ENCODE data around the gene PCSK6.

The PCSK6 gene

DNA sequence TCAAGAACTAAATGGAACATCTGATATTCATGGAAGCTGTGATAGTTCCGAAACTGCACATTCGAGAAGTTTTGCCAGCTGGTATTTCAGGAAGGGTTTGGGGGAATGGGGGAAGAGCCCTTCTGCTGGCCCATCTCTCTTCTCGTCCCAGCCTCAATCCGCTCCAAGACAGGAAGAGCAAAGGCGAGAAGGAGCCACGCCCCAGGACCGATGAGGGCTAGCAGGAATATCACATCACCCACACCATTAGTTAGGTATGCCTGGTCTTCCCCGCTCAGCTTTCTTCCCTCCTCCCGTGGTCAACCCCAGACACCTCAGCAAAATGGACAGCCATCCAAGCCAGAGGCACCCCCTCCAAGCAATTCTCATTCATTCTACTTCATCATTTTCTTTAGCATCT lies 14.9 kb upstream of the PCSK6 start:
- Histone ChIP-seq H3K9me3 (ENCODE audit: control insufficient read depth, insufficient read depth, low read length) (no peaks in the 10 kb centered on the region), H3K27me3 (ENCODE audit: control insufficient read depth, insufficient read depth, low read length) (peaks cover 2% of the 10 kb centered on the region), H3K4me3 (ENCODE audit: low read depth, low read length) (no peak overlapping the region), H3K9ac (ENCODE audit: low read depth, low read length) (no peak overlapping the region), H3K4me1 (ENCODE audit: control insufficient read depth, insufficient read depth, low read length) (no peaks in the 10 kb centered on the region), H3K36me3 (ENCODE audit: control insufficient read depth, insufficient read depth, low read length) (no peaks in the 10 kb centered on the region)

DNA sequence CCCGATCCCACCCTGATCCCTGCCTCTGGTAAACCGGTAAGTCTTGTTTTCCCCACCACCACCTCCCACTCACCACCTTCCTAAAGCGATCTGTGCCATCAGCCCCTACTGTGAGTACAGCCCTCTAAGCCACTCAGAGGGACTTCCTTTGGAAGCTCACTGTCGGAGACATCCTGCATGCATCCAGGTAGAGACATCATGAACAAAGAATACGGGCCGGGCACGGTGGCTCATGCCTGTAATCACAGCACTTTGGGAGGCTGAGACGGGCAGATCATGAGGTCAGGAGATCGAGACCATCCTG lies 13.7 kb upstream of the PCSK6 start:
- Histone ChIP-seq H3K4me1 (ENCODE audit: control insufficient read depth, insufficient read depth, low read length) (no peaks in the 10 kb centered on the region), H3K9me3 (ENCODE audit: control insufficient read depth, insufficient read depth, low read length) (no peaks in the 10 kb centered on the region), H3K4me3 (ENCODE audit: low read depth, low read length) (no peak overlapping the region), H3K36me3 (ENCODE audit: control insufficient read depth, insufficient read depth, low read length) (no peaks in the 10 kb centered on the region), H3K9ac (ENCODE audit: low read depth, low read length) (no peak overlapping the region), H3K27me3 (ENCODE audit: control insufficient read depth, insufficient read depth, low read length) (peaks cover 2% of the 10 kb centered on the region)

DNA sequence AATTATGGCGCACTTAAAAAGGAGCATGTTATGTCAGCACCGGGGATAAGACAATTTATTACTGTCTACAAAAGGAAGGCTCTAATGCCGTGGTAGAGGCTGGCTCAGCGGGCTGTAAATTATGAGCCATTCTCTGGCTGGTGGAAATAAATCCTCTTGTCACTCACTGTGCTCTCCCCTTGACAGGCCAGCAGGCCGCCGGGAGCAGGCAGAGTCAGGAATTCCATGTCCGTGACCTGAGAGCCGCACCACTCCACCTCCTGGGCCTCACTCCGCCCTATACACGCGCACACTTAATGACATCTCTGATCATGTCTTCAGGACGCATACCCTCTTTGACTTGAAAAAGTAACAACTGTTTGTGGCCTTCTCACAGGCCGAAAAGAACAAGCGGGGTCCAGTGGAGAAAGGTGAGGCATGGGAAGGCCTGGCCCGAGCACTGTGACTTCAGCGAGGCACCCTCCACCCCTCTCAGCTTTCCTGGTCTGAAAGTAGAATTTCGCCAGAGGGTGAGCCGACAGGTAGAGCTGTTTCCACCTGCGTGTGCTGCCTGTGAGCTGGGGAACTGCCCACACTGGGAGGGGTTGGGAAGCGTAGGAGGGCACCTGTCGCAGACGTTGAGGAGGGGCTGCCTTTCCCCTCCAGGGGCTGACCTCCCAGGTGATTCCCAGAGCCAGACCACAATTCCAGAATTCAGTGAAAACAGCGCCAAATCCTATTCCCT lies 13.2 kb upstream of the PCSK6 start:
- no peak overlapping the region for H3K4me3 ChIP-seq (ENCODE audit: low read depth, low read length)
- no peaks in the 10 kb centered on the region for H3K36me3 ChIP-seq (ENCODE audit: control insufficient read depth, insufficient read depth, low read length)
- no peak overlapping the region for H3K9ac ChIP-seq (ENCODE audit: low read depth, low read length)
- peaks cover 2% of the 10 kb centered on the region for H3K27me3 ChIP-seq (ENCODE audit: control insufficient read depth, insufficient read depth, low read length)
- H3K4me1 ChIP-seq (ENCODE audit: control insufficient read depth, insufficient read depth, low read length) = no peaks in the 10 kb centered on the region
- no peaks in the 10 kb centered on the region for H3K9me3 ChIP-seq (ENCODE audit: control insufficient read depth, insufficient read depth, low read length)

DNA sequence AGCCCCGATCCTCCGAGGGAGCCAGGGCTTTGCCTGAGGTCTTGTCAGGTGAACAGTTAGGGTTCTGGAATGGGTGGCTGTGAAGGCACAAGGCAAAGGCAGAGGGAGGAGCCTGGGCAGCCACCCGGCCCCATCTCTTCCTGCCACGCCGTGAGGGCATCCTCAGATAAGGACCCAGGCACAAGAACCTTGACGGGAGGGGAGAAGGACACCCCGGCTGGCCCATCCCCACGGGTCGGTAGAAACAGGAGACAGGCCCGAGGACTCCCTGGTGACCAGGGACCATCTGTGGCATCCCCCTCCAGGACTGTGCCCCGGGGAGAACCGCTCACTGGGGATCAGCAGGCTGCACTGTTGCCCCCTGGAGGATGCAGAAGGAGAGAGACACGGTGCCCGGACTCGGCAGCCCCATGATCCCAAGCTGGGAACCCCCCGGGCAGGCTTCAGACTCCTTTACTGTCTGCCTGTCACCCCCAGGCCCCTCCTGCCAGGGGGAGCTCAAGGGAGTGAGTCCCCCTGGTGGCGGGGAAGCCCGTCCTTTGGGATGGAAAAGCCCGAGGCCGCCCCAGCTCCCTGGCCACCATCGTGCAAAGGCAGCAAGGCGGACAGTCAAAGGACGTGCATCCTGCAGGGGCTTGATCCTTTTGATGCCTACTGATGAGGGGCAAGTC lies 12.3 kb upstream of the PCSK6 start:
- Histone ChIP-seq H3K36me3 (ENCODE audit: control insufficient read depth, insufficient read depth, low read length) (no peaks in the 10 kb centered on the region), H3K9ac (ENCODE audit: low read depth, low read length) (no peak overlapping the region), H3K4me3 (ENCODE audit: low read depth, low read length) (no peak overlapping the region), H3K9me3 (ENCODE audit: control insufficient read depth, insufficient read depth, low read length) (no peaks in the 10 kb centered on the region), H3K4me1 (ENCODE audit: control insufficient read depth, insufficient read depth, low read length) (peaks cover 3% of the 10 kb centered on the region), H3K27me3 (ENCODE audit: control insufficient read depth, insufficient read depth, low read length) (peaks cover 2% of the 10 kb centered on the region)

DNA sequence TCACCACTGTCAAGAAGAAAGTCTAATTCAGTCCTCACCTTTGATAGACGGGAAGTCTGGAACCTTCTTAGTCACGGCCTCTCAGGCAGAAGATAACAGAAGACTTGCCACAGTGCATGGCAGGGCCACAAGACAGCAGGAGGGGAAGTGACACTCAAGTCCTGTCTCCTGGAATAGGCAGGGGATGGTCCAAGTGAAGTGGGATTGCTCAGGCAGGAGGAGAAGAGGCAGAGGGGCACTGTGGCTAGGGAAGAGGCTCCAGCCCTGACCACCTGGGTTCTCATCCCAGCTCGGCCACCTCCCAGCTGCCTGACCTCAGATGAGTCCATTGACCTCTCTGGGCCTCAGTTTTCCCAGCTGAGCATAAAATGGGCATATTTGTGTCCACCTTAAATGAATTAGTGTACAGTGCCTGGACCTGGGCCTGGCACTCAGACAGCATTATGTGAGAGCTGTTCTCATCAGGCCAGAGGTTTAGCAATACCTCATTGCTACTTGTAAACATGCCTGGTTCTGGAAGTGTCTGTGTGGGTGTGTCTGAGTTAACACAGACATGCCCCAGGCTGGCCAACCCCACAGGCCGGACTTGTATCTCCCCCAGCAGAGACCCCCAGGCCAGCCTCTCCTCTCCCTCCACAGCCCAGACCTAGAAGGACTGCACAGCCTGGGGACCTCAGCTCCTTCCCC lies 11.5 kb upstream of the PCSK6 start:
- peaks cover 8% of the 10 kb centered on the region for H3K27me3 ChIP-seq (ENCODE audit: control insufficient read depth, insufficient read depth, low read length)

DNA sequence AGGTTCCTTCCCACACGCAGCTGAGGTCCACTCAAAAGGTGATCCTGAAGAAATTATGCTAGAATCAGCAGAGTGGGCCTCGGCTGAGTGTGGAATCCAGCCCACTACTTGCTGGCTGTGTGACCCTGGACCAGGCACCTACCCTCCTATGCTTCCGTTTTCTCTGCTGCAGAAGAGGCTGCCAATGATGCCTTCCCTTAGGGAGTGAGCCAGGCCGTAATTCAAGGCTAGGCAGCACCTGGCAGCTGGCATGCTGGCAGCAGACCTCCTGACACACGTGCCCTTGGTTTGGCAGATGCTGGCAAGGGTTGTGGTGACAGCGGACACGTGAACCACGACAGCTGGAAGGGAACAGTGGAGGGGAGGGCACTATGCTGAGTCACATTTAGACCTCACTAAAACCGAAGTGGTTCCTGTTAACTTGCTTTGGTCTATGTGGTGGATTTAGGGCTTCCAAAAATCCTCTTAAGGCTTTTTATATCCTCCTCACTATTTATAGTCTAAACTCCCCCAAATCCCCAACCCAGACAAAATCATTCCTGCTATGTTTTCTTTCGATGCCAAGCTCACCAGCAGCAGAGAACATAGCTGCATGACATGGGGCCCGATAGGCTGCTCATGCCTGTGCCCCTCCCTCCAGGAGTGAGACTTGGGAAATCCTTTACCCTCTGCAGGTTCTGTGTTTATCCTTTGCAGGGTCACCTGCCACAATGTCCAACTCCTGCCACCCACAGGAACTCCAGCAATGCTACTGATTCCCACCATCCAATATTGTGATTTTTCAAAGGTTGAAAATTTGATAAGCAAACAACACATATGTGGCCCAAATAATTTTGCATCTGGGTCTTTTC lies 10.6 kb upstream of the PCSK6 start:
- H3K27me3 ChIP-seq (ENCODE audit: control insufficient read depth, insufficient read depth, low read length) = peaks cover 9% of the 10 kb centered on the region
- no peaks in the 10 kb centered on the region for H3K36me3 ChIP-seq (ENCODE audit: control insufficient read depth, insufficient read depth, low read length)
- H3K9ac ChIP-seq (ENCODE audit: low read depth, low read length) = no peak overlapping the region
- H3K9me3 ChIP-seq (ENCODE audit: control insufficient read depth, insufficient read depth, low read length) = no peaks in the 10 kb centered on the region
- peaks cover 8% of the 10 kb centered on the region for H3K4me1 ChIP-seq (ENCODE audit: control insufficient read depth, insufficient read depth, low read length)
- no peak overlapping the region for H3K4me3 ChIP-seq (ENCODE audit: low read depth, low read length)

More for the DNA sequence above, 11.5 kb upstream of the PCSK6 start:
- no peak overlapping the region for H3K4me3 ChIP-seq (ENCODE audit: low read depth, low read length)
- no peak overlapping the region for H3K9ac ChIP-seq (ENCODE audit: low read depth, low read length)
- no peaks in the 10 kb centered on the region for H3K9me3 ChIP-seq (ENCODE audit: control insufficient read depth, insufficient read depth, low read length)
- H3K4me1 ChIP-seq (ENCODE audit: control insufficient read depth, insufficient read depth, low read length) = peaks cover 8% of the 10 kb centered on the region
- no peaks in the 10 kb centered on the region for H3K36me3 ChIP-seq (ENCODE audit: control insufficient read depth, insufficient read depth, low read length)

DNA sequence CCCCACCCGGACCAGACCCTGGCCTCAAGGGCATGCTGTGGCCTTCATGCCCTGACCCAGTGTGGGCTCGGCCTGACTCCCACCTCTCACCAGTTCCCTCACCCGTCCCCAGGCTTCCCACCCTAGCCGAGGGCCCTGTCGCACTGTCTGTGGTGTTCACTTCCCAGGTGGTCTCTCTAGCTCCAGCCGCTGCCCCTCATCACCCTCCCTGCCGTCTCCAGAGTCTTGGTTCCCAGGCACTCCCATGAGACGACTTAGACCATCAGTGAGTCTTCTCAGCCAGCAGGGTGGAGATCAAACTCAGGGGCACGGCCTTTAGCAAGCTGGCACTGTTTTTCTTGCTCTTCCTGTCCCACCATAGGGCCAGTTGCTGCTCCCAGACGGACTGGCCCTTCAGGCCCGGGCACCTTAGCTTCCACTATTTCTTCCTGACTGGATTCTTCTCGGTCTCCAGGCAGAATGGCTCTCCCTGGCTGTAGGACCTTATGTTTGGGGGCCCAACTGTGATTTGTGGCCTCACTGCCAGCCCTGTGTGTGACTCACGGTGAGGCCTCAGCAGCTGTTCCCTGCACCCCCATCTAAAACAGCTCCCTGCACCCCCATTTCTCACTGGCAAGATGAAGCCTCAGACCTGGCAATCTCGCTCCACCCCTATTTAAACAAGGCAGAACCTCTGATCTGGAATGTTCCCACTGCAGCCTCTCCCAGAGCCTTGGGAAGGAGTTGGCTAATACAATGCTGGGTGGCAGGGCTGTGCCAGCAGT lies 9.4 kb upstream of the PCSK6 start:
- no peaks in the 10 kb centered on the region for H3K36me3 ChIP-seq (ENCODE audit: control insufficient read depth, insufficient read depth, low read length)
- H3K4me3 ChIP-seq (ENCODE audit: low read depth, low read length) = no peak overlapping the region
- no peak overlapping the region for H3K9ac ChIP-seq (ENCODE audit: low read depth, low read length)
- H3K4me1 ChIP-seq (ENCODE audit: control insufficient read depth, insufficient read depth, low read length) = peaks cover 8% of the 10 kb centered on the region
- H3K9me3 ChIP-seq (ENCODE audit: control insufficient read depth, insufficient read depth, low read length) = no peaks in the 10 kb centered on the region
- H3K27me3 ChIP-seq (ENCODE audit: control insufficient read depth, insufficient read depth, low read length) = peaks cover 9% of the 10 kb centered on the region

DNA sequence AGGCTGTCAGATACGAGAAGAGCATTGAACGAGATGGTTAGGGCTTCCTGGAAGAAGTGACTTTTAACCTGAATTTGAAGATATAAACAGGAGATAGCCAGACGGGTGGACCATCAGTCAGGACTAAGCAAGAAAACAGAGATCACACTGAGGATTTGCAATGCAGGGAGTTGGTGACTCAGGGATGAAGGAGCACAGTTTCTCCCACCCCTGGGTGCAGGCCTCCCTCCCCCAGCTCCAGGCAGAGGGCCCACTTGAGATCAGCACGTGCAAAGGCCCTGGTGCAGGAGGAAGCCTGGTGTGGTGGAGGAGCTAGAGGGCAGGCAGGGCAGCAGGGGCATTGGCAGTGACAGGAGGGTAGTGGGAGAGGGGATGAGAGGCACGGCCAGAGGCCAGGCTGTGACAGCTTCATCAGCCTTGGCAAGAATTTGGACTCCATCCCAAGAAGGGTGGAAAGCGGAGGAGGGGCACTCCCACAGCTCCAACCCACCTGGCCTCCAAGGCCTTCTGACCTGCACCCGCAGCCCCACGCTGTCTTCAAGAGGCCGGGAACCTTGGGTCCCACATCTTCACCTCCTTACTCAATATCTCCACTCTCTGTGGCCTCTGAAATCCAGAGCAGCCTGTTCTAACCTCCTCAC lies 8.7 kb upstream of the PCSK6 start:
- H3K27me3 ChIP-seq (ENCODE audit: control insufficient read depth, insufficient read depth, low read length) = peaks cover 9% of the 10 kb centered on the region
- H3K4me1 ChIP-seq (ENCODE audit: control insufficient read depth, insufficient read depth, low read length) = peaks cover 8% of the 10 kb centered on the region

DNA sequence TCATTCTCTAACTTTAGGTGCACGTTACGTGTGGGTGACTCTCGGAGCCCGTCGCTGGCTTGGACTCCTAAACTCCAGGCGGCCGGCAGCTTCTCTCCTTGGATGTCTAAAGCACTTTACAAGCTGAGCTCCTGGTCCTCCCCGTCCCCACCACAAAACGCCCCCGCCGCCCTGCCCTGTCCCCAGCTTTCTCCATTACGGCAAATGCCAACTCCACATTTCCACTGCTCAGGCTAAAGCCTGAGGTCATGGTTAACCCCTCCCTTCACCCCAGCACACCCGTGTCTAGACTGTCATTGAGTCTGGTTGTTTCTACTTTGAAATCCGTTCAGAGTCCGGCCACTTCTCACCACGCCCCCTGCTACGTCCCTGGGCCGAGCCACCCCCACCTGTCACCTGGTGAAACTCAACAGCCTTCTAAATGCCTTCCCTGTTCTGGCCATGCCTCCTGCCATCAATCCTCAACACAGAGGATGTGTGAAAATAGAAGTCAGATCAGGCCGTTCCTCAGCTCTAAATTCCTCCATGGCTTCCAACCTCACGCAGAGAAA lies 8.1 kb upstream of the PCSK6 start:
- no peaks in the 10 kb centered on the region for H3K9me3 ChIP-seq (ENCODE audit: control insufficient read depth, insufficient read depth, low read length)
- no peak overlapping the region for H3K4me3 ChIP-seq (ENCODE audit: low read depth, low read length)
- H3K9ac ChIP-seq (ENCODE audit: low read depth, low read length) = no peak overlapping the region
- peaks cover 8% of the 10 kb centered on the region for H3K4me1 ChIP-seq (ENCODE audit: control insufficient read depth, insufficient read depth, low read length)
- H3K36me3 ChIP-seq (ENCODE audit: control insufficient read depth, insufficient read depth, low read length) = no peaks in the 10 kb centered on the region
- peaks cover 9% of the 10 kb centered on the region for H3K27me3 ChIP-seq (ENCODE audit: control insufficient read depth, insufficient read depth, low read length)

More for the DNA sequence above, 8.7 kb upstream of the PCSK6 start:
- H3K9ac ChIP-seq (ENCODE audit: low read depth, low read length) = no peak overlapping the region
- no peaks in the 10 kb centered on the region for H3K36me3 ChIP-seq (ENCODE audit: control insufficient read depth, insufficient read depth, low read length)
- no peak overlapping the region for H3K4me3 ChIP-seq (ENCODE audit: low read depth, low read length)
- no peaks in the 10 kb centered on the region for H3K9me3 ChIP-seq (ENCODE audit: control insufficient read depth, insufficient read depth, low read length)

DNA sequence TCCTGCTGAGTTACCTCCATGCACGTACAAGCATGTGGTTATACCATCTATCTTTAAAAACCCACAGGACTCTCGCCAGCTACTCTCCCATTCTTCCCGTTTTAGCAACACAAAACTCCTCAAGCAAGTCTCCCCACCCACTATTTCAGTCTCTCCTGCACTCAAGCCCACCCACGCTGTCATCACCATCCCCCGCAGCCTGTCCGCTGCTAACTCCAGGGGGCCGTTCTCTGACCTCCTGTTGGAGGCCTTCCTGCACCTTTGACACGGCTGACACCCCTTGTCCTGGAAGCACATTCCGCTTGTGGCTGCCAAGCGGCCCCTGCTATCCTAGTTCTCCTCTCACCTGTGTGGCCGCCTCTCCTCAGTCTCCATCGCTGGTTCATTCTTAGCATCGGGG lies 7.5 kb upstream of the PCSK6 start:
- H3K4me3 ChIP-seq (ENCODE audit: low read depth, low read length) = no peak overlapping the region
- peaks cover 8% of the 10 kb centered on the region for H3K4me1 ChIP-seq (ENCODE audit: control insufficient read depth, insufficient read depth, low read length)
- H3K27me3 ChIP-seq (ENCODE audit: control insufficient read depth, insufficient read depth, low read length) = peaks cover 9% of the 10 kb centered on the region
- no peaks in the 10 kb centered on the region for H3K9me3 ChIP-seq (ENCODE audit: control insufficient read depth, insufficient read depth, low read length)
- H3K9ac ChIP-seq (ENCODE audit: low read depth, low read length) = no peak overlapping the region
- H3K36me3 ChIP-seq (ENCODE audit: control insufficient read depth, insufficient read depth, low read length) = no peaks in the 10 kb centered on the region

All from iPS-15b (cell line).